Measurements from ENCODE around the gene CHIC2. TPM values are rescaled to one million over a fixed set of nuclear protein-coding genes. Genes with fewer than 3 reads are reported as not detected.
A peak's percentile ranks its signal among the peaks of the same experiment; 100 is the strongest.

CHIC2 gene
- total RNA-seq, 1 donor = 74.3 TPM

- peak; percentile 98 for DNase-seq (ENCODE audit: low read depth)
- no peak for TF ChIP-seq CTCF (IDR thresholded peaks at IDR 0.05; ENCODE audit: insufficient read depth, low read depth, low read length)
- no peak overlapping the region for H3K4me3 ChIP-seq (ENCODE audit: low read depth, low read length)
Observed at GRCh38 chr4:54082168-54082567, 17.8 kb upstream of the CHIC2 start.

GRCh38 chr4:54077812-54078211 is 13.4 kb upstream of the CHIC2 start:
- no peak for TF ChIP-seq CTCF (IDR thresholded peaks at IDR 0.05; ENCODE audit: insufficient read depth, low read depth, low read length)
- no peak for DNase-seq (ENCODE audit: low read depth)
- H3K4me3 ChIP-seq (ENCODE audit: low read depth, low read length) = no peak overlapping the region

- no peak overlapping the region for H3K4me3 ChIP-seq (ENCODE audit: low read depth, low read length)
- TF ChIP-seq CTCF (IDR thresholded peaks at IDR 0.05; ENCODE audit: insufficient read depth, low read depth, low read length) = no peak
- no peak for DNase-seq (ENCODE audit: low read depth)
Observed at GRCh38 chr4:54076673-54077072, 12.3 kb upstream of the CHIC2 start.

- DNase-seq (ENCODE audit: low read depth) = no peak
- H3K4me3 ChIP-seq (ENCODE audit: low read depth, low read length) = no peak overlapping the region
- no peak for TF ChIP-seq CTCF (IDR thresholded peaks at IDR 0.05; ENCODE audit: insufficient read depth, low read depth, low read length)
Observed at GRCh38 chr4:54074381-54074780, 10.0 kb upstream of the CHIC2 start.

- peak; percentile 38 for DNase-seq (ENCODE audit: low read depth)
- TF ChIP-seq CTCF (IDR thresholded peaks at IDR 0.05; ENCODE audit: insufficient read depth, low read depth, low read length) = no peak
Observed at GRCh38 chr4:54073271-54073880, 9.0 kb upstream of the CHIC2 start.

GRCh38 chr4:54067166-54067565 is 2.8 kb upstream of the CHIC2 start:
- no peak overlapping the region for H3K4me3 ChIP-seq (ENCODE audit: low read depth, low read length)
- no peak for TF ChIP-seq CTCF (IDR thresholded peaks at IDR 0.05; ENCODE audit: insufficient read depth, low read depth, low read length)
- DNase-seq (ENCODE audit: low read depth) = peak; percentile 48

More at GRCh38 chr4:54073271-54073880, 9.0 kb upstream of the CHIC2 start:
- no peak overlapping the region for H3K4me3 ChIP-seq (ENCODE audit: low read depth, low read length)

GRCh38 chr4:54066718-54067129 is 2.3 kb upstream of the CHIC2 start:
- no peak for TF ChIP-seq CTCF (IDR thresholded peaks at IDR 0.05; ENCODE audit: insufficient read depth, low read depth, low read length)
- H3K4me3 ChIP-seq (ENCODE audit: low read depth, low read length) = no peak overlapping the region
- DNase-seq (ENCODE audit: low read depth) = no peak

Measured in fibroblast of villous mesenchyme (primary cell).